ENCODE measurements around the gene DROSHA. TPM values are rescaled to one million over a fixed set of nuclear protein-coding genes. Genes with fewer than 3 reads are reported as not detected.

DROSHA gene
- total RNA-seq, 1 experiment from 2014 or later: 162 TPM

DNA sequence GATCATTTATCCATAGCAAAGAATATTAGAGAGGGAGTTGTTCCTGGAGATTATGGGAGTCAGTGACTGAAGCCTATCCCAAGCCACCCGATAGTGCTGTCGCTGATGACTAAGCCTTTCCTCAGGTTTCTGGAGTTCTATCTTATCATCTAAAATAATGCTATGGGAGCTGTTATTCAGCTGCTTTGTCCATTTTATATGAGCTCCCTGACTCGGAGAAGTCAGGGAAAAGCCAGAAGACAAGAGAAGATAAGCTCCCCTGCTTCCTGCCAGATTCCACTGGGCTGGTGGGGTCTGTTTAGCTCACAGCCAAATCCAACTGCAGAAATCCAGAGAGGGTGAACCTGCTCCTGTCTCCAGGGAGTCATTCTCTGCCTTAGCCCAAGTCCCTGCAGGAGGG is 148.2 kb downstream of the DROSHA start:
- H3K27ac ChIP-seq: no peak overlapping the region
- no peaks in the 10 kb centered on the region for H3K27me3 ChIP-seq (ENCODE audit: insufficient read depth, low read depth)
- peaks cover 3% of the 10 kb centered on the region; the same call in 1 of the 2 replicates for H3F3A ChIP-seq (ENCODE audit: insufficient read depth, low read depth)
- CTCF ChIA-PET: no interaction called here
- peaks cover 12% of the 10 kb centered on the region for H3K4me1 ChIP-seq (replicated peaks; ENCODE audit: insufficient read depth)
- H3K36me3 ChIP-seq (ENCODE audit: low read depth): no peaks in the 10 kb centered on the region
- BruUV-seq (replicated peaks): no TSS peak
- TF ChIP-seq CTCF (conservative IDR thresholded peaks at IDR 0.05) (no peak), EZH2 (IDR thresholded peaks at IDR 0.05; ENCODE audit: low read depth) (no peak)
- intact Hi-C loops (cut with micrococcal nuclease; ENCODE audit: unreplicated experiment): no loop called here
- H2AFZ ChIP-seq: no peak overlapping the region
- H3K9me2 ChIP-seq (ENCODE audit: insufficient read depth): no peaks in the 10 kb centered on the region
- POLR2A ChIA-PET (ENCODE audit: unreplicated experiment): interaction anchor here (0.6 kb wide), 1 partner anchor 800 kb away, joined by 7 read pairs; no protein-coding TSS in a partner anchor
- no peaks in the 10 kb centered on the region for H4K20me1 ChIP-seq (ENCODE audit: insufficient read depth)
- H3K9me3 ChIP-seq (ENCODE audit: insufficient read depth, low read depth): peaks cover 4% of the 10 kb centered on the region; the same call in 1 of the 2 replicates
- 0 out of 2 replicates have a peak overlapping the region, but pooled peaks have one; percentile 1 for H3K4me2 ChIP-seq
- DNase-seq: peak in 1 of 2 experiments; percentile 34
- no peak overlapping the region for H3K4me3 ChIP-seq
- H3K79me2 ChIP-seq (ENCODE audit: low read depth): no peaks in the 10 kb centered on the region

DNA sequence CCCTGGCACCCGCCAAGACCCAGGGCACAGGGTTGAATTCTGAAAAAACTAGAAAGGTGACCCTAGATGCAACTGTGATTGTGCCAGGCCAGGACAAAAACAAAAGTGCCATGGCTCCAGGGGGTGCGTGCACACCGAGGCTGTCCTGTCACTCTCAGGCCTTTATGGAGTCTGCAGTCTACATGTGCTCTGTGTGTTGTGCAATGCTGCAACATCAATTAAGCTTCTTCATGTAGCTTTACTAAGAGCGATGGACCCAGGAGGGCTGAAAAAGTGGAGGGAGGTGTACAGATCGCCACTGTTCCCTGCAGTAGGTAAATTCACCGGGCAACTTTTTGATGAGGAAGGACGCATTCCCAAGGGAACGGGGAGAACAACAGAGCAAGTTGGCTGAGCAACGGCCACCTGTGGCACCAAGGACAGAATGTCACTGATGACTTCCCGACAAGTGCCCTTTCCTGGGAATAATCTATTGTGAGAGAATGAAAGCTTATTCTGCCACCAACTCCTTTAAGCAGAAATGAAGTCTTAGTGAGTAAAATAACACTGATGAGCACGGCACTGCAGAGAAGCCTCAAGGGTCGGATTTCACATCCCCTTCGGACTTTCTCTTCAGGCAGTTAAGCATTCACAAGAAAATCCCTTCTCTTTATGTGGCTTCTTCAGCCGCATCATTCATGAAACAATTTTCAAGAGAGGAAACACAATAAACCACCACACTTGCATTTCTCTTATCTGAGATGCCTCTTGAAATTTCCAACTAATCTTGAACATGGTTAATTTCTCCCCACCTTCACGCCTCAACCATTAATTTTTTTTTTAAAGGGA is 149.6 kb downstream of the DROSHA start:
- intact Hi-C loops (cut with micrococcal nuclease; ENCODE audit: unreplicated experiment): no loop called here
- Histone ChIP-seq H3F3A (ENCODE audit: insufficient read depth, low read depth) (peaks cover 3% of the 10 kb centered on the region; the same call in 1 of the 2 replicates), H3K4me1 (replicated peaks; ENCODE audit: insufficient read depth) (peaks cover 12% of the 10 kb centered on the region), H3K27ac (no peak overlapping the region), H3K27me3 (ENCODE audit: insufficient read depth, low read depth) (no peaks in the 10 kb centered on the region), H3K9me2 (ENCODE audit: insufficient read depth) (no peaks in the 10 kb centered on the region), H4K20me1 (ENCODE audit: insufficient read depth) (no peaks in the 10 kb centered on the region), H3K36me3 (ENCODE audit: low read depth) (no peaks in the 10 kb centered on the region), H3K79me2 (ENCODE audit: low read depth) (no peaks in the 10 kb centered on the region), H3K4me2 (no peak overlapping the region), H3K4me3 (no peak overlapping the region), H3K9me3 (ENCODE audit: insufficient read depth, low read depth) (no peaks in the 10 kb centered on the region; the same call in 1 of the 2 replicates), H2AFZ (no peak overlapping the region)
- DNase-seq: no peak
- CTCF ChIA-PET: interaction anchor here (0.6 kb wide), 1 partner anchor 50 kb away, joined by 4 read pairs; no protein-coding TSS in a partner anchor
- POLR2A ChIA-PET (ENCODE audit: unreplicated experiment): no interaction called here
- BruUV-seq (replicated peaks): no TSS peak
- TF ChIP-seq EZH2 (IDR thresholded peaks at IDR 0.05; ENCODE audit: low read depth) (no peak), CTCF (conservative IDR thresholded peaks at IDR 0.05) (no peak)

DNA sequence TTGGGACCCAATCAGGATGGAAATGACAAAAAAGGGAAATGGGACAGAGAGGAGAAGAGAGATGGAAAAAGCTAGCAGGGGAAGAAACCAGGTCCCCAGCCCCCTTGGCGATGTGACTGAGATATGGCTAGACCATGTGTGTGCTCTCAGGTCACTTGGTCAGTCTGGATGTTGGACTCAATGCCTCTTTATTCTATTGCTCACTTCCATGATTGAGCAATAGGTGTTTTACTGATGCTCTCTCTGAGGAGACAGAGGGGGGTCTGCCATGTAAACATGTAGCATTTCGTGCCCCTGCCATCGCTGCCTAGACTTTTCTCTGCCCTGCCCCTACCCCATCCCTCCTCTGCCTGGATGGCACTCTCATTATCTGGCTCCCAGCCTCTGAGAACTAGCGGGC is 150.6 kb downstream of the DROSHA start:
- BruUV-seq (replicated peaks): no TSS peak
- Histone ChIP-seq H3K27ac (no peak overlapping the region), H3K4me1 (replicated peaks; ENCODE audit: insufficient read depth) (peaks cover 8% of the 10 kb centered on the region), H3K4me3 (no peak overlapping the region), H3K9me3 (ENCODE audit: insufficient read depth, low read depth) (no peaks in the 10 kb centered on the region), H3K36me3 (ENCODE audit: low read depth) (no peaks in the 10 kb centered on the region), H3K4me2 (no peak overlapping the region), H3K79me2 (ENCODE audit: low read depth) (no peaks in the 10 kb centered on the region), H2AFZ (no peak overlapping the region), H4K20me1 (ENCODE audit: insufficient read depth) (no peaks in the 10 kb centered on the region), H3K9me2 (ENCODE audit: insufficient read depth) (no peaks in the 10 kb centered on the region), H3F3A (ENCODE audit: insufficient read depth, low read depth) (no peaks in the 10 kb centered on the region), H3K27me3 (ENCODE audit: insufficient read depth, low read depth) (no peaks in the 10 kb centered on the region)
- intact Hi-C loops (cut with micrococcal nuclease; ENCODE audit: unreplicated experiment): no loop called here
- no peak for TF ChIP-seq CTCF (conservative IDR thresholded peaks at IDR 0.05)
- no peak for TF ChIP-seq EZH2 (IDR thresholded peaks at IDR 0.05; ENCODE audit: low read depth)
- no peak for DNase-seq
- POLR2A ChIA-PET (ENCODE audit: unreplicated experiment): no interaction called here
- CTCF ChIA-PET: no interaction called here
